ENCODE data around the gene CTSL.

DNA sequence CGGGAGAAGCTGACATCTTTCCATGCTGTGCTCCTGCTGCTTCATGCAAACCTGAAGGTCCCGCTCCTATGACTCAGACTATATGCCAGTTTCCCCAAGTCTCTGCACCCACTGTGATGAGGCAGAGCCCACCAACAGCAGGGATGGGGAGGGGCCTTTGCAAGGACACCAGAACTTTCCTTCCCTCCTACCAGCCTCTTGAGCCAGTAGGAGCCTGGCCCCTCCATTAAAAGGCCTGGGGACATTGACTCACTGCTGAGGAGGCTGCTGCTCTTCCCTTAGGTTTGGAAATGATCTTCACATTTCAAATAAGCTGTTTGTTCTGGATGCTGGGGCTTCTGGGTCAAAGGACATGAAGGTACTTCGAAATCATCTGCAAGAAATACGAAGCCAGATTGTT, 26.1 kb upstream of the CTSL start:
- TF ChIP-seq, protein P1, sequence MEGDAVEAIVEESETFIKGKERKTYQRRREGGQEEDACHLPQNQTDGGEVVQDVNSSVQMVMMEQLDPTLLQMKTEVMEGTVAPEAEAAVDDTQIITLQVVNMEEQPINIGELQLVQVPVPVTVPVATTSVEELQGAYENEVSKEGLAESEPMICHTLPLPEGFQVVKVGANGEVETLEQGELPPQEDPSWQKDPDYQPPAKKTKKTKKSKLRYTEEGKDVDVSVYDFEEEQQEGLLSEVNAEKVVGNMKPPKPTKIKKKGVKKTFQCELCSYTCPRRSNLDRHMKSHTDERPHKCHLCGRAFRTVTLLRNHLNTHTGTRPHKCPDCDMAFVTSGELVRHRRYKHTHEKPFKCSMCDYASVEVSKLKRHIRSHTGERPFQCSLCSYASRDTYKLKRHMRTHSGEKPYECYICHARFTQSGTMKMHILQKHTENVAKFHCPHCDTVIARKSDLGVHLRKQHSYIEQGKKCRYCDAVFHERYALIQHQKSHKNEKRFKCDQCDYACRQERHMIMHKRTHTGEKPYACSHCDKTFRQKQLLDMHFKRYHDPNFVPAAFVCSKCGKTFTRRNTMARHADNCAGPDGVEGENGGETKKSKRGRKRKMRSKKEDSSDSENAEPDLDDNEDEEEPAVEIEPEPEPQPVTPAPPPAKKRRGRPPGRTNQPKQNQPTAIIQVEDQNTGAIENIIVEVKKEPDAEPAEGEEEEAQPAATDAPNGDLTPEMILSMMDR (IDR thresholded peaks at IDR 0.05) = no peak
- no peak for TF ChIP-seq POLR2A (IDR thresholded peaks at IDR 0.05; ENCODE audit: low read depth)
- no peak for TF ChIP-seq EP300 (IDR thresholded peaks at IDR 0.05)
- TF ChIP-seq POLR2AphosphoS5 (IDR thresholded peaks at IDR 0.05) = no peak

Measured in esophagus muscularis mucosa (tissue), 4 donors.